DND-41 (cell line): Measurements from ENCODE around the gene CYFIP1.

Experiments
- CTCF ChIP-seq: IDR thresholded peaks from 2 replicates; pipeline ENCODE4 v1.5.1; 2012; ENCODE audit warnings: borderline replicate concordance, low read length, moderate library complexity, mild to moderate bottlenecking; ENCODE audit not compliant: poor library complexity, severe bottlenecking; ENCODE audit errors: extremely low read depth
- EZH2 ChIP-seq: IDR thresholded peaks from 3 replicates; pipeline ENCODE4 v1.6.1; 2012; ENCODE audit warnings: borderline replicate concordance, low read depth, mild to moderate bottlenecking, moderate library complexity, low read length, inconsistent platforms; ENCODE audit not compliant: severe bottlenecking

- TF ChIP-seq CTCF (no peak), EZH2 (no peak)
Observed at GRCh38 chr15:22823495-22824128, 156.6 kb downstream of the CYFIP1 start.
